Left ventricle myocardium inferior (tissue), 1 donor: Measurements from ENCODE around the gene PLS1. TPM values are rescaled to one million over a fixed set of nuclear protein-coding genes. Genes with fewer than 3 reads are reported as not detected.
A peak's percentile ranks its signal among the peaks of the same experiment; 100 is the strongest.
"Not testable (repeated sequence)": the region's sequence is repeated elsewhere in the genome, so short reads cannot be mapped to it uniquely, and the experiment has no call there.

Source experiments
- DNase-seq: peaks from one replicate; pipeline ENCODE4 v3.0.0-alpha.2; 2020
- H3K27ac ChIP-seq: fragments of 200-600 bp; replicated peaks from 2 replicates; pipeline ENCODE4 v1.8.0; 2021
- H3K27me3 ChIP-seq: fragments of 200-600 bp; 2 replicates; pipeline ENCODE4 v1.8.0; 2021; ENCODE audit warnings: low read depth
- H3K36me3 ChIP-seq: fragments of 200-600 bp; 2 replicates; pipeline ENCODE4 v1.8.0; 2021
- H3K4me1 ChIP-seq: fragments of 200-600 bp; 2 replicates; pipeline ENCODE4 v1.8.0; 2021
- H3K4me3 ChIP-seq: fragments of 200-600 bp; 2 replicates; pipeline ENCODE4 v1.8.0; 2021; ENCODE audit warnings: mild to moderate bottlenecking, moderate library complexity
- H3K9me3 ChIP-seq: fragments of 200-600 bp; replicated peaks from 2 replicates; pipeline ENCODE4 v1.8.0; 2021
- CTCF ChIP-seq: fragments of 200-600 bp; IDR thresholded peaks from 2 replicates; pipeline ENCODE4 v1.8.0; 2021; ENCODE audit warnings: antibody characterized with exemption, mild to moderate bottlenecking, borderline replicate concordance
- intact Hi-C: fragments of 100-400 bp; cut with micrococcal nuclease; formaldehyde crosslinking; loops from one replicate; pipeline ENCODE4 v1.11.0; 2022
- total RNA-seq: library from RNA; stranded (reverse); fragmentation: NEBNext Ultra II Directional; extraction: Animal tissue kit (Norgen Biotek cat#: 25700); gene quantifications from one replicate; pipeline ENCODE4 v1.2.1, GENCODE V29; 2021
- donor health status: DM: no; HTN: yes; CAD: no; lungs with severe emphysema.

PLS1 gene
- total RNA-seq, 1 donor from 2014 or later = 2.6 TPM

- intact Hi-C loops = no loop called here
- no peaks in the 10 kb centered on the region for H3K27me3 ChIP-seq
- no peak for DNase-seq
Observed at GRCh38 chr3:142586803-142587406, 9.3 kb upstream of the PLS1 start.

GRCh38 chr3:142588703-142589102 lies 7.5 kb upstream of the PLS1 start:
- H3K36me3 ChIP-seq = no peaks in the 10 kb centered on the region
- no peak for DNase-seq
- no peak for TF ChIP-seq CTCF
- H3K9me3 ChIP-seq = no peaks in the 10 kb centered on the region
- no peak overlapping the region for H3K27ac ChIP-seq
- H3K4me3 ChIP-seq = no peak overlapping the region
- intact Hi-C loops = no loop called here
- H3K4me1 ChIP-seq = no peaks in the 10 kb centered on the region
- no peaks in the 10 kb centered on the region for H3K27me3 ChIP-seq

More at GRCh38 chr3:142586803-142587406, 9.3 kb upstream of the PLS1 start:
- peak; percentile 74 for TF ChIP-seq CTCF
- Histone ChIP-seq H3K27ac (no peak overlapping the region), H3K4me1 (no peaks in the 10 kb centered on the region), H3K4me3 (no peak overlapping the region), H3K36me3 (no peaks in the 10 kb centered on the region), H3K9me3 (no peaks in the 10 kb centered on the region)

DNA sequence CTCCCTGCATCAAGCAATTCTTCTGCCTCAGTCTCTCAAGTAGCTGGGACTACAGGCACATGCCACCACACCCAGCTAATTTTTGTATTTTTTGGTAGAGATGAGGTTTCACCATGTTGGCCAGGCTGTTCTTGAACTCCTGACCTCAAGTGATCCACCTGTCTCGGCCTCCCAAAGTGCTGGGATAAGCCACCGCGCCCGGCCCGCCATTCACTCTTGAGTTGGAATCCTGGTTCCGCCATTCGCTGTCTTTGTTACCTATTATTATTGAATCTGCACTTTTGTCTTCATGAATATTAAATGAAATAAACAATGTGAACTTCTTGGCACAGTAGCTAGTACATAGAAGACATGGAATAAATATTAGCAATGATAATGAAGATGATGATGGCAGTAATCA lies 3.9 kb upstream of the PLS1 start:
- DNase-seq, H3K9me3 ChIP-seq, intact Hi-C loops, H3K36me3 ChIP-seq, H3K4me3 ChIP-seq, H3K27me3 ChIP-seq, H3K27ac ChIP-seq: not testable (repeated sequence)
- peaks cover 20% of the 10 kb centered on the region for H3K4me1 ChIP-seq

DNA sequence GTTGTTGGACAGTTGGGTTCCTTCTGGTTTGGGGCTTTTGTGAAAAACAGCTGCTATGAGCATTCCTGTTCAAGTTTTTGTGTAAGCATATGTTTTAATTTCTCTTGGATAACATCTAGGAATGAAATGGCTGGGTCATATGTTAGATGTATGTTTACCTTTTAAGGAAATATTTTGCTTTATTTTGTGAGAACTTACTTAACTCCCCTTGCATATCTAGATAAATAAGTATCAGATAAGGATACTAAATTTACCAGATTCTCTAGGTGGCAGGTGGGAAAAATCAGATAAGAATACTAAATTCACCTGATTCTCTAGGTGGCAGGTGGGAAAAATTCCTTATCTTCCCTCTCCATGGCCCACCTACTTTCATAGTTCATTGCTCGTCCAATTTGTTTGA lies 1.1 kb upstream of the PLS1 start:
- H3K36me3 ChIP-seq = no peaks in the 10 kb centered on the region
- H3K4me1 ChIP-seq = peaks cover 25% of the 10 kb centered on the region
- no peak for TF ChIP-seq CTCF
- intact Hi-C loops = no loop called here
- no peaks in the 10 kb centered on the region for H3K9me3 ChIP-seq
- peak overlapping the region; percentile 70 for H3K27ac ChIP-seq
- no peaks in the 10 kb centered on the region for H3K27me3 ChIP-seq
- DNase-seq = no peak
- H3K4me3 ChIP-seq = peak overlapping the region; percentile 84

GRCh38 chr3:142595581-142595950 lies 627 bp upstream of the PLS1 start:
- H3K4me1 ChIP-seq = peaks cover 25% of the 10 kb centered on the region
- intact Hi-C loops = no loop called here

More at GRCh38 chr3:142595581-142595950, 627 bp upstream of the PLS1 start:
- DNase-seq = no peak
- Histone ChIP-seq H3K36me3 (no peaks in the 10 kb centered on the region), H3K27ac (peak overlapping the region; percentile 70), H3K27me3 (no peaks in the 10 kb centered on the region), H3K9me3 (no peaks in the 10 kb centered on the region), H3K4me3 (peak overlapping the region; percentile 84)
- no peak for TF ChIP-seq CTCF
